Stimulated activated naive B cell treated with anti-CD40 and anti-IgM and Interleukin-4, amounts not matched to agents 10 μg/mL and 1 μg/mL and 100 μg/mL, for 72 hours (primary cell): ENCODE results near the gene TCP11X1.
"Not testable (repeated sequence)": the region's sequence is repeated elsewhere in the genome, so short reads cannot be mapped to it uniquely, and the experiment has no call there.

Source experiments
- ATAC-seq, 2 donors: fragments of 150-1000 bp; cut with Tn5 transposase; replicated peaks; 2 replicates each; pipeline ENCODE4 v1.10.0; 2021; ENCODE audit warnings: moderate library complexity in 1 of 2
- DNase-seq: peaks from one replicate; pipeline ENCODE4 v3.0.0; 2021
- H3K27ac Mint-ChIP-seq: one replicate; pipeline ENCODE4 v1.8.0; 2022; ENCODE audit warnings: mild to moderate bottlenecking, mixed read lengths
- H3K27me3 Mint-ChIP-seq, 2 donors: one replicate each; pipeline ENCODE4 v1.8.0; 2022; ENCODE audit warnings: mixed read lengths in 2 of 2
- H3K36me3 Mint-ChIP-seq, 2 donors: one replicate each; pipeline ENCODE4 v1.8.0; 2022; ENCODE audit warnings: mixed read lengths in 2 of 2, mild to moderate bottlenecking in 1 of 2
- H3K4me1 Mint-ChIP-seq, 2 donors: one replicate each; pipeline ENCODE4 v1.8.0; 2022; ENCODE audit warnings: mixed read lengths in 2 of 2, mild to moderate bottlenecking in 1 of 2
- H3K4me3 Mint-ChIP-seq, 2 donors: one replicate each; pipeline ENCODE4 v1.8.0; 2022; ENCODE audit warnings: mild to moderate bottlenecking in 2 of 2, mixed read lengths in 2 of 2, moderate library complexity in 1 of 2
- H3K9me3 Mint-ChIP-seq, 2 donors: one replicate each; pipeline ENCODE4 v1.8.0; 2022; ENCODE audit warnings: mixed read lengths in 2 of 2, mild to moderate bottlenecking in 1 of 2

The TCP11X1 gene

GRCh38 chrX:102214986-102215385 lies at the start of gene TCP11X1:
Gene TCP11X1, plus strand, starts transcription at chrX:102215301.
- H3K36me3 Mint-ChIP-seq, H3K4me1 Mint-ChIP-seq, H3K27ac Mint-ChIP-seq, DNase-seq, ATAC-seq, H3K4me3 Mint-ChIP-seq, H3K9me3 Mint-ChIP-seq, H3K27me3 Mint-ChIP-seq: not testable (repeated sequence)

GRCh38 chrX:102185967-102186720 lies 29.0 kb upstream of the TCP11X1 start:
- Mint-ChIP-seq H3K9me3 (peaks cover 2 to 9% of the 10 kb centered on the region in 2 donors), H3K4me1 (no peaks in the 10 kb centered on the region), H3K27ac (no peak overlapping the region), H3K4me3 (no peak overlapping the region), H3K36me3 (no peaks in the 10 kb centered on the region), H3K27me3 (no peaks in the 10 kb centered on the region)
- no peak for ATAC-seq
- DNase-seq, result no peak

- not testable (repeated sequence) for DNase-seq, H3K27me3 Mint-ChIP-seq, H3K36me3 Mint-ChIP-seq, H3K27ac Mint-ChIP-seq, ATAC-seq, H3K4me1 Mint-ChIP-seq, H3K9me3 Mint-ChIP-seq, H3K4me3 Mint-ChIP-seq
Measured at GRCh38 chrX:102207940-102208339, 7.2 kb upstream of the TCP11X1 start.

GRCh38 chrX:102216497-102216896 lies 1.4 kb downstream of the TCP11X1 start:
- DNase-seq, H3K9me3 Mint-ChIP-seq, H3K27me3 Mint-ChIP-seq, H3K4me1 Mint-ChIP-seq, ATAC-seq, H3K4me3 Mint-ChIP-seq, H3K36me3 Mint-ChIP-seq, H3K27ac Mint-ChIP-seq: not testable (repeated sequence)

- not testable (repeated sequence) for H3K9me3 Mint-ChIP-seq, H3K27me3 Mint-ChIP-seq, DNase-seq, ATAC-seq, H3K27ac Mint-ChIP-seq, H3K36me3 Mint-ChIP-seq, H3K4me3 Mint-ChIP-seq, H3K4me1 Mint-ChIP-seq
Measured at GRCh38 chrX:102235678-102236077, 20.6 kb downstream of the TCP11X1 start.

GRCh38 chrX:102240265-102240664 lies 25.2 kb downstream of the TCP11X1 start:
- H3K4me1 Mint-ChIP-seq, H3K9me3 Mint-ChIP-seq, H3K36me3 Mint-ChIP-seq: not testable (repeated sequence)

GRCh38 chrX:102246893-102247292 lies 31.8 kb downstream of the TCP11X1 start, which contains the start of gene NXF2:
Gene NXF2, plus strand, starts transcription at chrX:102247167. Its CDS starts 59,912 bp downstream, at chrX:102307079.
- H3K36me3 Mint-ChIP-seq, H3K27me3 Mint-ChIP-seq, H3K4me3 Mint-ChIP-seq, H3K4me1 Mint-ChIP-seq, H3K27ac Mint-ChIP-seq, ATAC-seq, DNase-seq, H3K9me3 Mint-ChIP-seq: not testable (repeated sequence)

More at GRCh38 chrX:102240265-102240664, 25.2 kb downstream of the TCP11X1 start:
- H3K27ac Mint-ChIP-seq, H3K4me3 Mint-ChIP-seq, H3K27me3 Mint-ChIP-seq, ATAC-seq, DNase-seq: not testable (repeated sequence)

- DNase-seq, H3K36me3 Mint-ChIP-seq, H3K9me3 Mint-ChIP-seq, H3K27me3 Mint-ChIP-seq, H3K4me3 Mint-ChIP-seq, ATAC-seq, H3K27ac Mint-ChIP-seq, H3K4me1 Mint-ChIP-seq: not testable (repeated sequence)
Measured at GRCh38 chrX:102272231-102272630, 57.1 kb downstream of the TCP11X1 start.
